GM10266 (cell line): ENCODE results near the gene TMEM183A.

Experiments used
- DNase-seq: peaks from one replicate; pipeline ENCODE4 v3.0.0; 2012; ENCODE audit errors: extremely low spot score
- TF ChIP-seq, protein P1 (sequence below): IDR thresholded peaks from 2 replicates; pipeline ENCODE4 v1.5.1; 2012; ENCODE audit warnings: mild to moderate bottlenecking, low read depth; ENCODE audit not compliant: control insufficient read depth, insufficient read depth; ENCODE audit errors: missing control alignments

Gene TMEM183A

DNA sequence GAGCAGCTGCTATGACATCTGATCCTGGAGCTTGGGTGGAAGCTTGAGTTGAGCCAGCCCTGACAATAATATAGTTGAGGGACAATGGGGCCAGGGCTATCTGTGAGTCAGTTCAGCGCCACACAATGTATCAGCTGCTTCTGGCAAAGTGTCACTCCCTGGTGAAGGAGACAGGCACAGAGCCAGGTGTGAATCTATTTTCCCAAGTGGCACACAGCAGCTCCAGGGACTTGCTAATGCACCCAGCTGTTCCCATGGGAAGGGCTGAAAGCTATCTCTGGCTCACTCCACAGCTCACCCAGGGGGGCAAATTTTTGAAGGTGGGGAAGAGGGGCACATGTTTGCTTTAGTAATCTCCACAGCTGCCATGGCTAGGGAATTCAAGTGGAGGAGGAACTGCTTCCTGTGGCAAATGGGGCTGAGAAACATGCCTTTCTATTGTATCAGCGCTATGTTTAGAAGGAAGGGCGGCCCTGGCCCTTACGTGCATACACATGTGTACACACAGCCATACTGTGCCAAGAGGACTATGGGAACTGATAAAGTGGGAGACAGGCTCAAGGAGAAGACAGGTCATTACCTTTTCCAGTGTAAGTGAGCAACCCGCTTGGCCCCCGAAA, 42.3 kb upstream of the TMEM183A start:
- DNase-seq: no peak
- TF ChIP-seq, protein P1, sequence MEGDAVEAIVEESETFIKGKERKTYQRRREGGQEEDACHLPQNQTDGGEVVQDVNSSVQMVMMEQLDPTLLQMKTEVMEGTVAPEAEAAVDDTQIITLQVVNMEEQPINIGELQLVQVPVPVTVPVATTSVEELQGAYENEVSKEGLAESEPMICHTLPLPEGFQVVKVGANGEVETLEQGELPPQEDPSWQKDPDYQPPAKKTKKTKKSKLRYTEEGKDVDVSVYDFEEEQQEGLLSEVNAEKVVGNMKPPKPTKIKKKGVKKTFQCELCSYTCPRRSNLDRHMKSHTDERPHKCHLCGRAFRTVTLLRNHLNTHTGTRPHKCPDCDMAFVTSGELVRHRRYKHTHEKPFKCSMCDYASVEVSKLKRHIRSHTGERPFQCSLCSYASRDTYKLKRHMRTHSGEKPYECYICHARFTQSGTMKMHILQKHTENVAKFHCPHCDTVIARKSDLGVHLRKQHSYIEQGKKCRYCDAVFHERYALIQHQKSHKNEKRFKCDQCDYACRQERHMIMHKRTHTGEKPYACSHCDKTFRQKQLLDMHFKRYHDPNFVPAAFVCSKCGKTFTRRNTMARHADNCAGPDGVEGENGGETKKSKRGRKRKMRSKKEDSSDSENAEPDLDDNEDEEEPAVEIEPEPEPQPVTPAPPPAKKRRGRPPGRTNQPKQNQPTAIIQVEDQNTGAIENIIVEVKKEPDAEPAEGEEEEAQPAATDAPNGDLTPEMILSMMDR: no peak

- TF ChIP-seq, protein P1: no peak
- no peak for DNase-seq
Measured at GRCh38 chr1:202965422-202965821, 41.8 kb upstream of the TMEM183A start.

DNA sequence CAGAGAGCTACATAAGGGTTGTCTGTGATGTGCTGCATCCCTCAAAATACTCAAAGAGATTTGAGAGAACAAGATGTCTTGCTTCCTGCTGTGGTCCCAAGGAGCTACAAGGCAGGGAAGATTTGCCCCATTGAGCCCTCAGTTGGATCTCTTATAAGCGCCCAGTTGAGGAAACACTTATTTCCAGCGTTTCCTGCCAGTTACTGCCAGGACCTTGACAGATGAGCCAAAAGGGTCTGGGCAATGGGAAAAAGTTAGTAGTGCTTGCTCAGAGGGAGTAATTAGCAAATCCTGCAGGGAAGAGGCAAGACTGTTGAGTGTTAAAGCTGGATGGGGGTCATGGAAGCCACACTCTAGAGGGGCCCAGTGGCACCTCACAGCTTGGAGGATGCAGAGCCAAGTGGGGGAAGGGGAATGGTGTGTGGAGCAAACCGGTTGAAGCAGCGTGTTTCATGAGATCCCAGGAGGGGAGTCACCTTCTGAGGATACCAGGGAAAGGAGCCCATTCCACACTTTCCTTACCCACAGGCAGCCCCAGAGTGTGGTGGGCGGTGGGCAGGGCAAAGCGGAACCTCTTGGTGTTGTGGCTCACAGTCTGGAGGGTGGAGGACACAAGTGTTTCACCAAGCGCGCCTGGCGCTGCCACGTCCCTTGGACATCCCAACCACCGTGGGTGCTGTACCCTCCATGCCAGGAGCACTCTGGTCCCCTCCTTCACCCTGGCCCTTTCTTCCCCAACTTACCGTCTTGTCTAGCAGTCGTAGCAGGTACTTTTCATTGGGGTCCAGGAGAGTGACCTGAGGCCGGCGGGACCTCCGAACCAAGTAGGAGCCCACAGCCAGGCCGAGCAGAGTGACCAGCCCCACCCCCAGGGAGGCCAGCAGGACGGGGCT, 40.9 kb upstream of the TMEM183A start:
- no peak for DNase-seq
- TF ChIP-seq, protein P1: no peak

DNA sequence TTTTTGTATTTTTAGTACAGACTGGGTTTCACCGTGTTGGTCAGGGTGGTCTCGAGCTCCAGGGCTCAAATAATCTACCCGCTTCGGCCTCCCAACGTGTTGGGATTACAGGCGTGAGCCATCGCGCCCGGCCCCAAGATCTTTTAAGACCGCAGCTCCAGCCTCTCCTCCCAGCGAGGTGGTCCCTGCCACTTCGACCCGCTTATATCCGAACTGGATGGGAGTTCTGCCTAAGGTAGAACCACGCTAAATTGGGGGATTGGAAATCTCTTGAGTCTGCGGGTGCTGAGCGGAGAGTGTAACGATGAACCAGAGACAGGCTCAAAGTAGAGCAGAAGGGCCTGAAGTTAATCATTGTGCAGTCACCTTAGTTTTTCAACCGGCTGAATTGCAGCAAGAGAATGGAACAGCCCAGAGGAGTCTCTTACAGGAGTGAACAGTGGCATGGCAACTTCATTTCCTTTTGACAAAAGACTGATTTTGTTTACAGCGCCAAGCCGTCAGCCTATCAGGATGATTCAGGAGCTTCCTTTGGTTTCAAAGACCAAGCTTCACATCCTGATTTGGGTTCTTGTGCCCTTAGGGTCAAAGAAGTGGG, 39.4 kb upstream of the TMEM183A start:
- peak; percentile 48 for DNase-seq
- TF ChIP-seq, protein P1: no peak

- TF ChIP-seq, protein P1: no peak
- no peak for DNase-seq
Measured at GRCh38 chr1:202968351-202968750, 38.8 kb upstream of the TMEM183A start.

DNA sequence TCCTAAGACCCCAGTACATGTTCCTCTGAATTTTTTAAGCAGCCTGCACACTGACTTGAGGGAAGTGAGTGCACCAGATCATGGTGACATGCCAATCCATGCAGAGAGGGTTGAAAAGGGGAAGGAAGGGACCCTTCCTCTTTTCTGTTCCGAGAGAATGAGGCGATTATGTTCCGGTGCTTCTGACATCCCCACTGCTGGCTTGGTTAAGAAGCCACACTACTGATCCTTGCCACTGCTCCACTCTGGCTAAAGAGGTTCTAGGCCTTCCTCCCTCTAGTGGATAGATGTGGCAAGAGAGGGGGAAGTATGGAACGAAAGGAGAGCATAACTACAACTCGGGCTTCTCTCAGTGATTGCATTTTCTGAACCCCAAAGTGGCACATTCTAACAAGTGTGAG, 38.3 kb upstream of the TMEM183A start:
- peak; percentile 74 for DNase-seq
- TF ChIP-seq, protein P1: peak; percentile 52

DNA sequence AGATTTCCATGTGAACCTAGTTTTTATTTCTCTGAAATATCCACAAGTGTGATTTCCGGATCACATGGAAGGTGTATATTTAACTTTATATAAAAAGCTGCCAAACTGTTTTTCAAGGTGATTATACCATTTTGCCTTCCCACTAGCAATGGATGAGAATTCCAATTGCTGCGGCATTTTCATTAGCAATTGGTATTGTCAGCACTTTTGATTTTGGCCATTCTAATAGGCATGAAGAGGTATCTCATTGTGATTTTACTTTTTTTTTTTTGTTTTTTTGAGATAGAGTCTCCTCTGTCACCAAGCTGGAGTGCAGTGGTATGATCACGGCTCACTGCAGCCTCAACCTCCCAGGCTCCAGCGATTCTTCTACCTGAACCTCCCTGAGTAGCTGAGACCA, 35.1 kb upstream of the TMEM183A start:
- DNase-seq: no peak
- TF ChIP-seq, protein P1: no peak
